ENCODE results near the gene NPFFR1.

DNA sequence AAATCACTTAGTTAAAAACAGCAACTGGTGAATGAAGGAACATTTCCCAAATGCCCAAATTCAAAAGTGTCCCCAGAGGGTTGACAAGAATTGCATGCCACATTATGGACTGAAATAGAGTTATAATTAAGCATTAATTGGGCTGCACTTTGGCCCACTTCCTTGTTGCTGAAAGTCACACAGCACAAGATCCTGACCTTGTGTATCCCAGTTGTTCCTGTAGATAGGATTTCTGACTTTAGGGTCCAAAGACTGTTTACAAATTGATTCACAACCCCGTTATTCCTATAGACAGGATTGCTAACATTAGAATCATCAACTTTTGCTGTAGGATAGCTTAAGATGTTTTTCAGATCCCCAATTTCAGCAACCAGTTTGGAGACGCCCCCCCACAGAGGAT, 31.5 kb upstream of the NPFFR1 start:
- TF ChIP-seq, protein P1, sequence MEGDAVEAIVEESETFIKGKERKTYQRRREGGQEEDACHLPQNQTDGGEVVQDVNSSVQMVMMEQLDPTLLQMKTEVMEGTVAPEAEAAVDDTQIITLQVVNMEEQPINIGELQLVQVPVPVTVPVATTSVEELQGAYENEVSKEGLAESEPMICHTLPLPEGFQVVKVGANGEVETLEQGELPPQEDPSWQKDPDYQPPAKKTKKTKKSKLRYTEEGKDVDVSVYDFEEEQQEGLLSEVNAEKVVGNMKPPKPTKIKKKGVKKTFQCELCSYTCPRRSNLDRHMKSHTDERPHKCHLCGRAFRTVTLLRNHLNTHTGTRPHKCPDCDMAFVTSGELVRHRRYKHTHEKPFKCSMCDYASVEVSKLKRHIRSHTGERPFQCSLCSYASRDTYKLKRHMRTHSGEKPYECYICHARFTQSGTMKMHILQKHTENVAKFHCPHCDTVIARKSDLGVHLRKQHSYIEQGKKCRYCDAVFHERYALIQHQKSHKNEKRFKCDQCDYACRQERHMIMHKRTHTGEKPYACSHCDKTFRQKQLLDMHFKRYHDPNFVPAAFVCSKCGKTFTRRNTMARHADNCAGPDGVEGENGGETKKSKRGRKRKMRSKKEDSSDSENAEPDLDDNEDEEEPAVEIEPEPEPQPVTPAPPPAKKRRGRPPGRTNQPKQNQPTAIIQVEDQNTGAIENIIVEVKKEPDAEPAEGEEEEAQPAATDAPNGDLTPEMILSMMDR (conservative IDR thresholded peaks at IDR 0.05; ENCODE audit: low read length) = no peak
- no peak for TF ChIP-seq EZH2phosphoT487 (IDR thresholded peaks at IDR 0.05; ENCODE audit: borderline replicate concordance, low read depth, low read length)
